GM21381 (cell line): ENCODE results near the gene ASTN1.

Source experiments
- ATAC-seq: cut with Tn5 transposase; IDR thresholded peaks from one replicate; pipeline ENCODE4 v1.9.1; 2021; ENCODE audit warnings: mild to moderate bottlenecking, moderate library complexity; ENCODE audit not compliant: unreplicated experiment

The ASTN1 gene

GRCh38 chr1:177165069-177165439, 542 bp upstream of the ASTN1 start:
- no peak for ATAC-seq

- no peak for ATAC-seq
Observed at GRCh38 chr1:177163844-177164379, 600 bp downstream of the ASTN1 start.

GRCh38 chr1:177162243-177162642, 2.3 kb downstream of the ASTN1 start:
- no peak for ATAC-seq

- no peak for ATAC-seq
Observed at GRCh38 chr1:177146499-177146898, 18.0 kb downstream of the ASTN1 start.

GRCh38 chr1:177145106-177146070, 19.1 kb downstream of the ASTN1 start:
- ATAC-seq: no peak

- no peak for ATAC-seq
Observed at GRCh38 chr1:177142791-177143271, 21.7 kb downstream of the ASTN1 start.

GRCh38 chr1:177142010-177142409, 22.5 kb downstream of the ASTN1 start:
- ATAC-seq: no peak

GRCh38 chr1:177138347-177138746, 26.2 kb downstream of the ASTN1 start:
- no peak for ATAC-seq

- ATAC-seq: no peak
Observed at GRCh38 chr1:177137814-177138213, 26.7 kb downstream of the ASTN1 start.

- no peak for ATAC-seq
Observed at GRCh38 chr1:177135250-177135649, 29.3 kb downstream of the ASTN1 start.

- ATAC-seq: no peak
Observed at GRCh38 chr1:177133977-177134538, 30.5 kb downstream of the ASTN1 start.

- ATAC-seq: no peak
Observed at GRCh38 chr1:177132141-177132540, 32.4 kb downstream of the ASTN1 start.

- ATAC-seq: no peak
Observed at GRCh38 chr1:177131723-177132122, 32.8 kb downstream of the ASTN1 start.

- ATAC-seq: no peak
Observed at GRCh38 chr1:177130451-177130945, 34.0 kb downstream of the ASTN1 start.

- no peak for ATAC-seq
Observed at GRCh38 chr1:177128665-177129281, 35.7 kb downstream of the ASTN1 start.

GRCh38 chr1:177126267-177126666, 38.2 kb downstream of the ASTN1 start:
- no peak for ATAC-seq

- ATAC-seq: no peak
Observed at GRCh38 chr1:177124577-177125278, 39.8 kb downstream of the ASTN1 start.

- ATAC-seq: no peak
Observed at GRCh38 chr1:177122461-177123251, 41.9 kb downstream of the ASTN1 start.

- ATAC-seq: no peak
Observed at GRCh38 chr1:177119311-177119710, 45.2 kb downstream of the ASTN1 start.

- no peak for ATAC-seq
Observed at GRCh38 chr1:177118901-177119300, 45.6 kb downstream of the ASTN1 start.
